Mesenteric fat pad (tissue), 1 donor: ENCODE data around the gene VSIG2. TPM values are rescaled to one million over a fixed set of nuclear protein-coding genes. Genes with fewer than 3 reads are reported as not detected.

Source experiments
- DNase-seq: peaks from one replicate; pipeline ENCODE4 v3.0.0-alpha.2; 2020; ENCODE audit warnings: low spot score
- total RNA-seq: library from RNA; stranded (reverse); fragmentation: NEBNext Ultra II Directional; extraction: Animal tissue kit (Norgen Biotek cat#: 25700); gene quantifications from one replicate; pipeline ENCODE4 v1.2.1, GENCODE V29; 2021
- donor health status: DM: yes; HTN: yes; CAD: no.

Gene VSIG2
- total RNA-seq, 1 donor from 2014 or later: 2.0 TPM

DNA sequence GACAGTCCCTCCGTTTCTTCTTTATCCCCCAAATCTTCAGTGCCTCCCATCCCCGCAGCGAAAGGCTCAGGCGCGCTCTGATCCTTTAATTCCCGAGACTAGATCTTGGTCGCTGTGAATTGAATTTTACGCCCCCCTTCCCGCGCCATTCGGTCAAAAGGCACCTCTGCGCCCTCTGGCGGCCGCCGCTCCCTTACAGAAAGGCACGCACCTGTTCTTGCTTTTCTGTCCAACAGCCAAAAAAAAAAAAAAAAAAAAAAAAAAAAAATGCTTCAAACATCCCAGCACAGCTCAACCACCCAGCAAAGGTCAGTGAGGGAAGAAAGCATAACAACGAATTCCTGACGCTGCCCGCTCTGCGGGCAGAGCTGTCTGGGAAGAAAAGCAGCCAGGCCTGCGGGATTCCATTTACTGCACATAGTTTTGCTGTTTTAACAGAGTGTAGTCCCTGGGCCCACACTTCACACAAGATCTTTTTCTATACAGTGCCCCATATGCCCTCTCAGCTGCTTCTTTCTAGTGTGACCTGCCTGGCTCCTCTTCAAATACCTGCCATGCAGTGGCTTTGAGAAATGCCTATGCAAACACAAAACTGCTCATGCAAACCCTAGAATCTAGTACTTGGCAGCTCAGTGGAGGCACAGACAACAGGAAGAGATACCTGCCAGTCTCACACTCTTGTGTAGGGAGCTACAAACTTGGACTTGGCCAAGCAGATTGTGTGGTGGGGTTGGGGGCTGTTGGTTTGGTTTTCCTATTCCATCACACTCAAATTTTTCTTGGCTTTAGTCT lies 11.3 kb upstream of the VSIG2 start:
- no peak for DNase-seq

DNA sequence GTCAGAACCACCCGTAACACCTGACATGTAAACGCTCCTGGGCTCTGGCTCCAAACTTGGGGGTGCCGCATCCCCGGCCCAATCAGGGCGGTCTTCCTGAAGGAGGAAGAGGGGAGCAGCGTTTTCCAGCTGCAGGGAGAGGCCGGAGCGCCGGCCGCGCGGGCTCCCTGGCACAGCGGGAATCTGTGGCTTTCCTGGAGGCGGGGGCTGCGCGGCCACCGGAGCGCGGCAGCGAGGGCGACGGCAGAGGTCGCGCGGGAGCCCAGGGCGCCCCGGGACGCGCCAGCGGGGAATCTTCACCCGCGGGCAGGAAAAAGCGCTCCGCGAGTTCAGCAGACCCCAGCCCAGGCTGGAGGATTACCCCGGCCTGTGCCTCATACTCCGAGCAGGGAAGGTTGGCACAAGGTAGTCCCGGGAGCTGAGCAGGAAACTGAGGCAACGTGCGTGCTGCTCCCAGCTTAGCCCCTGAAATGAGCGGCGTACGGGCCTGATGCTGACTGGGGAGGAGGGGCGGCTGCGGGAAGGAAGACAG lies 10.6 kb upstream of the VSIG2 start:
- no peak for DNase-seq

DNA sequence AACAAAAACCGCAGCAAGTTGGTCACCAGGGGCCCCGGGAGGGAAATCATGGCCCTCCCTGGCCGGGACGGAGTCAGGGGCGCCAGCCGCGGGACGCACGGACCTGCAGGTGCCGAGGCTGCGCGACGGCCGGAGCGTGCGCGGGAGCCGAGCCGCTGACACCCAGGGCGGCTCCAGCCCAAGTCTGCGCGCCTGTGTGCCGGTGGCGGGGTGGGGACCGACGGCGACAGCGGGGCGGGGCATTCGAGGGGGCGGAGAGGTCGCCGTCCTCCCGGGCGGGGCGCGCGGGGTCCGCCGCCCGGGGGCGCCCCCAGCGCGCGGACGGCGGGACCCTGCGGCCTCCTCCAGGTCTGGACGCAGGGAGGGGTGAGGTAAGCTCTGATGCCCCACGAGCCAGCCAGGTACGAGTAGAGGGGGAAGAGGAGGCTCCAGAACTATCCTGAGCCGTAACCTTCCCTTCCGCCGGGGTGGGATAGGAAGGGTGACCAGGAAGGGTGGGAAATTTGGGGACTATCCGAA lies 10.1 kb upstream of the VSIG2 start, which contains the start of gene ESAM:
TSS of gene ESAM (minus strand) at position 186 of the 519 bp plus-strand sequence. CDS start at position 50, 136 bp downstream.
- DNase-seq: no peak

DNA sequence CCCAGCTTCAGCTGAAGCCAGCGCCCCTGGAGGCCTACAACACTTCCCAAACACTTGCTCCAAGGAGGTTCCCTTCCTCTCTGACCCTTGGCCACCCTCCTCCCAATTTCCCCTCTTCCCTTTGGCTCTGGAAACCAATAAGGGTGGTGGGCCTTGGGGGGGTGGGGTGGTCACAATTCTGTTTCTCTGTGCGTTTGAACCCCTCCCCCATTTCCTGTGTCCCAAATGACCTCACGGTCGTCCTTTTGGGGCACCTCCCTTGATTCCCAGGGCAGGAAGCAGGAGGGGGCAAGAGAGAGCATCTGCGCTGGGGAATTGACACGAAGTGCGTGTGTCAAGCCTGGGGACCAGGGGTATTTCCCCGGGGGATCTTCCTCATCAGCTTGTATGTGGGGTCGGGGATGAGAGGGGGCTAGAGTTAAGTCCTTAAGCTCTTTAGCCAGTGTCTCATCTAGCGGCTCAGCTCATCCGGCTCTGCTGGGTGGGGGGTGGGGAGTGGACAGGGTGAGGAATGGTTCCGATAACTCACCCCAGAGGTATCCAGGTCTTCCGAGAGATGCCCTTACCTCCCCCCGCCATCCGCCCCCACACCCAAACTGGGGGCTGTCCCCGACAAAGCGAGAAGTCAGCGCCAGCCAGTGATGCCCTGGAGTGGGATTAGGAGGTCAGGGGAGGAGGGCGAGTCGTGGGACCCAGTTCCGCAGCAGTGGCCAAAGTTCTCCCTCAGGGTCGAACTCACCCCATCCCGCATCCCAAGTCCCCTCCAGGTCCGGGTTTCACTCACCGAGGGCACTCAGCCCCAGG lies 9.4 kb upstream of the VSIG2 start:
- no peak for DNase-seq

DNA sequence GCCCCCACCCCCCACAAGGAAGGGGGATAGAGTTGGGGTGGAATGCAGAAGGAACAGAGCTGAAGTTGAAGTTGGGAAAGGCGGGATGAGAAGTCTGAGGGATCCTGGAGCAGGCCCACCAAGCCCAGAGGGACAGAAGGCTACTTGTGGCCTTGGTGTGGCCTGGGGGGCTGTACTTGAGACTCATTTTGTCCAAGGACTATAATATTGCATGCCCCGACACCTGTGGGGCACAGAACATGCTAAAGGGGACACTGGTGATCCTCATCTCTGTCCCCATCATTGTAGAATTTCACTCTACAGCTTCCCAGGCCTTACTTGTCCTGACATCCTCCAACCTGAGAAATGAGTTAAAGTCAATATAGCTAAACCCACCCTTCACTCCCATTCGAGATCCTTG lies 8.8 kb upstream of the VSIG2 start:
- no peak for DNase-seq

DNA sequence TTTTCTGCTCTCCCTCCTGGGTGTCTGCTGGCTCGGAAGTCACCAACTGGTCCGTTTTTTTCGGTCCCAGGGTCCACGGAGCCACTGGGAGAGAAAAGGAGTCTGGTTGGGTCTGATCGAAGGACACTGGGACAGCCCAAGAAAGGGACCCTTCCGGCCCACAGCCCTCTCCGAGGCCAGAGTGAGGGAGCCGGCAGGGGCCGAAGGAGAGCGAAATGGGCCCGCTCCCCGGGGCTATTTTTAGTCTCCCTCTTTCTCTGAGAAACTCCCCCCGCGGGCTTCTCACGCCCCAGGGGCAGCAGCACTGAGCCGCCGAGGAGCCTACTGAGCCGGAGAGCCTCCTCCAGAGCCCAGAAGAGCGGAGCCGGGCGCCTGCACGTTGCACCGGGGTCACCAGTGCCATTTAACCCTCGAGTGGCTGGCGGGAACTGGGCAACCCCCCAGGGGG lies 8.2 kb upstream of the VSIG2 start:
- no peak for DNase-seq

DNA sequence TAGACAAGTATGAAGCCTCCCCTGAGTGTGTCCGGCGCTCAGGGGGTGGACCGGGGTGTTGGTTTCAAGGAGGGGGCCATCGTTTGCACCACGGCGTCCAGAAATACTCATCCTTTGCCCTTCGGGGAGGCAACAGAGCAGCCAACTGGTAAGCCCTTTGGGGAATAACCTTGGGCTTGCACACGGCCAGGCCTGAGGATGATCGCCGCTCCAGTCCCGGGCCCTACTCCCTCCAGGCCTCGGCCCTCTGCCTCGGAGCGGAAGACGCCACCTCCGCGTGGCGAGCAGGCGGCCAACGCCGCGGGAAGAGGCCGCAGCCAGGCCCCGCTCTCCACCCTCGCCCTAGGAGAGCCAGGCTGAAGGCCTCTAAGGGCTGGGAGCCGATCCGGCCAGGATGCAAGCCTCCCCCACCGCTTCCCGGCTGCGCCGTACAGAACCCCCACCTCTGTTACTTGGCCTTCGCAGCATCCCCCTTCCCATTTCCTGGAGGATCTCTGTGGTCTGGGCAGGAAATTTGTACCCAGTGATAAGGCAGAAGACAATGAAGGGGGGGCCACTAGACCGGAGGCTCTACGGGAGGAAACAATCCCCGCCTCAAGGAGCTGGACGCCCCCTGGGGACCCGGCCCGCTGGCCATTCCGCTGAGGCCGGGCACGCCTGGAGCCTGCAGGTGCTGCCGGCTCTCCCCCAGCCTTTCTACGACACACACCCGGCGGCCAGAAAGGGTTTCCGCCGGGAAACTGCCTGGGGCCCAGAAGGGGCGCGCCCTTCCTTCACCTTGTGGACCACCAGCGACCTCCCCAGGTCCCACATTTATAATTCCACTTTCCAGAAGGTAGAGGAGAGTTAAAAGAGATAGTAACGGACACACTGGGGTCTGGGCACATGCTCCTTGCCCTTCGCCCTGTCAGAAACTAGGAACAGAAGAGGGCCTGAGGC lies 7.5 kb upstream of the VSIG2 start:
- no peak for DNase-seq

DNA sequence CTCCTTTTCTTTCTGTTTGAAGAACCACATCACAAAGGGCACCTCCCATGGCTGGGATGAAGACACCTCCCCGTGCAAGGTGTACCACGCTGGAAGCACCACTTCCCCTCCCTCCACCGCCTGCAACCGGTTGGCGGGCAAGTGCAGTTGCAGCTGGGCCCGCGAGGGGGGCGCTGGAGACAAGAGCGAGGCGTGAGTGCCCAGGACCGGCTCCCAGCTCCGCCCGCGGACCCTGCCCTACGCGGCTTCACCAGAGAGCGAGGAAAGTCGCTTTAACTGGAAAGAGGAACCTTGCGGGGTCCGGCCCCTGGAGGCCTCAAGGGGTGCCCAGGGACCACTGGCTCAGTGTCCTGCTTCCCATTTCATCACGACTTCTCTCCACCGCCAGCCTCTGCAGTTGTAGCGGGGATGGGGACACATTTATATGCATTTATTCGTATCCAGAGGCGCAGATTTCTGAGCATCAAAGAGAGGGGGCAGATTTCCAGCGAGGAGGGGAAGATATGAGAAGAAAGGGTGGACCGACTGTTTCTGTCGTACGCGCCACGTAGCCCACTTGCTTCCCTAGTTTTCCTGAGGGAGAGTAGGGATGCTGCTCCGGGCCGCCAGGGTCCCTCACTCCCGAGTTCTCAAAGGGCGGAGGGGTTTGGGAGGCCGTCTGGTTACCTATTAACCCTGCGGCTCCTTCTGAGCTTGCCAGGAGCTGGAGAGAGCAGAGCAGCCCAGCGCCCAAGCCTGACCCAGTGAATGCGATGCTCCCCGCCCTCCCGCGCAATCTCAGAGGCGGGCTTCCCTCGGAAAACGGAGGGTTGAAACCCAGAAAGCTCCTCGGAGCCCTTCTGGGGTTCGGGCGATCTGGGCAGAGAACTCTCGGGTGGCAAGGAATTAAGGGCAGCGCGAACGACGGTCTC lies 6.6 kb upstream of the VSIG2 start:
- no peak for DNase-seq

DNA sequence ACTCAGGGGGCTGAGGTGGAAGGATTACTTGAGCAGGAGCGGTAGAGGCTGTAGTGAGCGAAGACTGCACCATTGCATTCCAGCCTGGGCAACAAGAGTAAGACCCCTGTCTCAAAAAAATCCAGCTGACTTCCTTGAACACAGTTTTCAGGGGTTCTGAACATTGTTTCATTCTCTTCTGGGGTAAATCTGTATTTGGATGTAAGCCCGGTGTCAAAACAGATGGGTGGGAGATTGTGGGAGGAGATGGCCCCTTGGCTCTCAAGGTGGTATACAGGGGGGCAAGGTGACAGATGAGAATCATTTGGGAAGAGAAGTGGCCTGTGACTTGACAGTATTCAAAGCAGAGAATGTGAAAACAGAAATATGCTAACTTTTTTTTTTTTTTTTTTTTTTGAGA lies 5.3 kb upstream of the VSIG2 start:
- no peak for DNase-seq

DNA sequence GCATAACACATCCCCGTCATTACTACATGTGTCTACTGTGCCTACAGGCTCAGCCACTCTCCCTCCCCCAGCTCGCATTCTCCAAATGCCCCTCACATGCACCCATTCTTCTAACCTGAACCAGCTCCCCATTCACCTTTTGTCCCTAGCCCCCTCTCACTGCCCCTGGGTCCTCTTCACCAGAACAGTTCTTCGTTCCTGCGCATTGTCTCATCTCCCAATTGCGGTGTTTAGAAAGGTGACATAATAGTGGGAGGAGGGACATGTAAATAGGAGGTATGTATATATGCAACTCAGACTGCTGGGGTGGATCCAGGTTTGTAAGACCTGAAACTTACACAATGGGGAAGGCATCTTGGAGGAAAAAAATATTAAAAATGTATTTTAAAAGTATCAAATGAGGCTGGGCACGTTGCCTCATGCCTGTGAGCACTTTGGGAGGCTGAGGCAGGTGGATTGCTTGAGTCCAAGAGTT lies 4.7 kb upstream of the VSIG2 start:
- no peak for DNase-seq

DNA sequence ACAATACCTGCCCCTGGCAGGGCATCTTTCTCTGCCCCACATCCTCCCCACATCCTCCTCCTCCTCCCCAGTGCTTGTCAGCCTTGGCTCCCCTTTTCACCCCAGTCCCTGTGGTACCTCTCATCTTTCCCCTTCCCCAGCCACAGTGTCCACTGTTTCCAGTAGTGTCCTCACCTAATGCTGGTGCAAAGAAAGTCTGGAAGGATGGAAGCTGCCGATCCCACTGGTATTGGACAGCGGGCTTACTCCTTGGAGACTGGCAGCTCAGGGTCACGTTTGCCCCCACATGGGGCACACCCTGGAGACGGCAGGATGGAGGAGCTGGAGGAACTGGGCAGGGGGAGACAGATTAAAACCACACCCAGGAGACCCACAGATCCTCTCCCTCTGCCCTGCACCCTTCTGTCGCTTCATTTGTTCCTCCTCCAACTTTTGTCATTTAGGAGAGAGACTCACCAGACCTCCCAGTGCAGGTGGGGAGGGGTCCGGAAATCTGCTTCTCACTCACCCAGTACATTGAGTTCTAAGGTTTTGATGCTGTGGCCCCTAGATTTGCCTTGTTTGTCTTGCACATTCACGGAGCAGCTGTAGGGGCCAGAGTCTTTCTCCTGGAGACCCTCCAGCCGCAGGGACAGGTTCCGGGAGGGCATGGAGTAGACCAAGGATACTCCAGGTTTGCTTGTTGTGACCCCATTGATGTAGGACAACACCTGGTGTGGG lies 4.1 kb upstream of the VSIG2 start:
- no peak for DNase-seq

DNA sequence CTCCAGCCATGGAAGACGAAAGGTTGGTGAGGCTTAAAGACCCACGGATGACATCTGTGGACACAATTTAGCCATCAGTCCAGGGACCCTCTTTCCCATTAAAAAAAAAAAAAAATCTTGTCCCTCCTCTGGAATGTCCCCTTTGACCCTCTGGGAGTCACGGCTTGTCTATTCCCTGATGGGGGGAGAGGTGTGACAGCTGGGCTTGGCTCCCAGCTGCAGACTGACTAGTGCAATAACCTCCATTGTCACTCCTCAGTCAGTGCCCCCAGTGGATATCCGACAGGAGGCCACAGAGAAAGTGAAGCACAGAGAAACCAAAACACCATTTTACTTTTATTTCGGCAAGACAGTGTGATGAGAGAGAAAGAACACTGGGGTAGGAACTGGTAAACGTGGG lies 2.7 kb upstream of the VSIG2 start:
- DNase-seq: no peak

DNA sequence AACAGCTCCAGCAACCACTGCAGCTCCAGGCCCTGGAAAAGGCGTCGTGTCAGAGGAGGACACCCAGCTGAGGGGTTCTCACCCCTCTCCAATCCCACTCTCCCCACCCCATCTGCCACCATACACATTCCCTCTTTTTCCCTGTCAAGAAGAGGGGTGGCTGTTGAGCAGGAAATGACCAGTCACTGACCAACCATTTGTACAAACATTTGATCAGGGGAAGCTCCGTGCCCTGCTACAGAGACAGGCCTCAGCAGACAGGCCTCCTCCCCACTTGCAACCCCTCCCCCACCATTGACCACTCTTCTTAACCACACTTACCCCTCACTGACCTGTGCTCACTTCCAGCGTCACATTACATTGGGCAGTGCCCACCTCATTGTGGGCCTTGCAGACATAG lies 2.3 kb upstream of the VSIG2 start:
- no peak for DNase-seq

DNA sequence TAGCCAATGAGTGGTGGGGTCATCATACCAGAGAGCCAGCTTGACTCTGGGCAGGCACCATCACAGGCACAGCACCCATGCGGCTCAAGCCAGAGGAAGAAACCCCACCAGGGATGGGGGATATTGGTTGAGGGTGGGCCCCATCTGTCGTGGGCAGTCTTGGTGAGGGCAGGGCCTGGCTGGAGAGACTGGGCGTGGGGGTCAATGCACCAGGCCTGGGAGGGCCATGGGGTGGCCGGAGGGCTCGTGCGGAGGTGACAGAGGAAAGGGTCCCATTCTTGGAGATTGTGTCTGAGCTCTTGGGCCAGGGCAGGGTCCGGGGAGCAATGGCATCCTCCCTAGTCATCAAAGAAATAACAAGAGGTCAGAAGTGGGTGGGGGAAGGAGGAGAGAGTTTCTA lies 1.6 kb upstream of the VSIG2 start:
- DNase-seq: no peak

DNA sequence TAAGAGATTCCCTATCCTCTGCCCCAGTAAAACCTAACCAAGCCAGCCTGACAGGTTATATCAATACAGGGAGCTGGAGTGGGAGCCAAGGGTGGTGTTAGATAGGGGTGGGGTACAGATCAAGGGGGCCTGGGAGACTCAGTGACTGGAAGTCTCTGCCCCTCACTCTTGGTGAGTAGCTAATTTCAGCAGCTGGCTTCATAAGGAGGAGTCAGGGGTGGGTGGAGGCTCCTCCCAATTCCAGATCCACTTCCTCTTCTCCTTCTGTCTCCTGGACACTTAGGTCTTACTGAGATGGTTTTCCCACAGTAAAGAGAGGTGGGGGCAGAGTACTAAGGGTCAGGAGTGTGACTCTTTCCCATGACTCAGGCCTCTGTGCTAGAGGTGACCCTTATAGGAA lies 1.1 kb upstream of the VSIG2 start:
- DNase-seq: no peak

DNA sequence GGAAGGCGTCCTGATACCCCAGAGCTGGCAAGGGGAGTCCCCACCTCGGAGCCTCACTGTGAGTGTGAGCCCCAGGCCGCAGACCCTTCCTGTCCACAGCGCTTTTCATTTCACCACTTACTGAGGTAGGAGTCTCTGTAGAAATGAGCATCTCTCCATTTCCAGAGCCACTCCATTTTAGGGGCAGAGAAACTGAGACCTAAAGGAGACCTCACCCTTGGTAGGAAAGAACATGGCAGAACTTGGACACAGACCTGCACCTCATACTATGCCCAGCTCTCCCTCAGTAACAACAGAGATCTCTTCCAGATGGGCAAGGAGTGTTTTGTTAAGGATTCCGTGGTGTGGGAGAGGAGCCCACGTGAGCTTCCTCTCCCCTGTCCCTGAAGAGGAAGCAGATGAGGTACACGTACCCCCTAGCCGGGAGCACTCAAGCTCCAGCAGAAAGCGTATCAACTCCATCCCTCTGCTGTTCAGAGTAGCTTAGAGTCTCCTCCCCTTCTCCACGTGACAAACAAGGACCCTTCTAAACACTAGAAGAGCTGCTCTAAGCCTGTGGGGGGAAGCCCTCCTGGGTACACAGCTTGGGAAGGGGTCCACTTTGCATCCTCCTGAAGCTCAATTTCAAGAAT lies 532 bp upstream of the VSIG2 start:
- no peak for DNase-seq

DNA sequence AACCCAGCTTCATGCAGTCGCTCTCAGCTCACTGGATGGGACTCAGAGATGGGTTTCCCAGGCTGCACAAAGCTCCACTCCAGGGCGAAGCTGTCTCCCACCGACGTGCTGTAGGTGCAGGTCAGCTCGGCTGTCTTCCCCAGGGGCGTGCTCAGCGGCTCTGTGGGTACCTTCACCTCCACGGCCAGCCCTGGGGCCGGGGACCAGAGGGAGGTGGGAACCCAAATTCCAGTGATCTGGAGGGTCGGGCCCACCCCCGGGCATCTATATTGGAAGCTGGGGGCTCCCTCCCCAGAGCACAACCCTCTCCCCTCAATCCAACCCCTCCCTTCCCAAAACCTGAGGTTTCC lies 689 bp downstream of the VSIG2 start:
- no peak for DNase-seq

DNA sequence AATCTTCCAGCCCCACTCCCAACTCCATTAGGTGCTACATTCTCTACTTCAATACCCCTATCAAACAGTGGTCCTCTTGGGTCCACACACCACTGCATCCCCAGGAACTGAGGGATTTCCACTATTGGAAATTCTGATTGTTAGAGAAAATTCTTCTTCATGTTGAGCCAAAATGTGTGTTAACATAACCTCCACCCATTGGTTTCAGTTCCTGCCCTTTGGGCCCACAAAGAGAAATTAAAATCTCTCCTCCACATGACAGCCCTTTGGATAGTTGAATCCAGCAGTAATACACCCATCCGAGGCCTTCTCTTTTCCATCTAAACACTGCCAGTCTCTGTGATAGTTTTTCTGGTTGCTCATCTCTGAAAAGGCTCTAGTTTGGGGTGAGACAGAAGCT lies 2.1 kb downstream of the VSIG2 start:
- DNase-seq: no peak
